H9 (cell line): Measurements from ENCODE around the gene HSH2D. TPM values are rescaled to one million over a fixed set of nuclear protein-coding genes. Genes with fewer than 3 reads are reported as not detected.

Experiments used
- DNase-seq: peaks from one replicate; pipeline ENCODE4 v3.0.0-alpha.2; 2017
- H2AFZ ChIP-seq: one replicate; pipeline ENCODE4 v1.6.1; 2013; ENCODE audit warnings: mild to moderate bottlenecking, low read length, control low read depth, moderate library complexity
- H2AK5ac ChIP-seq: 2 replicates; pipeline ENCODE4 v1.6.1; 2013; ENCODE audit warnings: low read length, control low read depth, mixed read lengths; ENCODE audit not compliant: insufficient read length
- H2BK120ac ChIP-seq: one replicate; pipeline ENCODE4 v1.6.1; 2013; ENCODE audit warnings: low read depth, mild to moderate bottlenecking, low read length, control low read depth, inconsistent platforms; ENCODE audit not compliant: poor library complexity, severe bottlenecking
- H2BK12ac ChIP-seq: 2 replicates; pipeline ENCODE4 v1.6.1; 2013; ENCODE audit warnings: low read length, control low read depth, mixed read lengths, low read depth; ENCODE audit not compliant: insufficient read length
- H2BK15ac ChIP-seq: 2 replicates; pipeline ENCODE4 v1.6.1; 2013; ENCODE audit warnings: low read depth, low read length, control low read depth
- H2BK20ac ChIP-seq: one replicate; pipeline ENCODE4 v1.6.1; 2013; ENCODE audit warnings: low read depth, mild to moderate bottlenecking, low read length, control low read depth, inconsistent platforms; ENCODE audit not compliant: poor library complexity, severe bottlenecking
- H2BK5ac ChIP-seq: 2 replicates; pipeline ENCODE4 v1.6.1; 2013; ENCODE audit warnings: low read length, control low read depth, mixed read lengths; ENCODE audit not compliant: insufficient read length
- H3K14ac ChIP-seq: 2 replicates; pipeline ENCODE4 v1.6.1; 2013; ENCODE audit warnings: low read length, control low read depth; ENCODE audit not compliant: insufficient read depth
- H3K18ac ChIP-seq: 2 replicates; pipeline ENCODE4 v1.6.1; 2013; ENCODE audit warnings: low read depth, mild to moderate bottlenecking, mixed read lengths, low read length, control low read depth; ENCODE audit not compliant: insufficient read length
- H3K23ac ChIP-seq: 2 replicates; pipeline ENCODE4 v1.6.1; 2013; ENCODE audit warnings: low read length, control low read depth, mixed read lengths, low read depth; ENCODE audit not compliant: insufficient read length
- H3K23me2 ChIP-seq: 2 replicates; pipeline ENCODE4 v1.6.1; 2013; ENCODE audit warnings: low read depth, mild to moderate bottlenecking, mixed read lengths, low read length, control low read depth; ENCODE audit not compliant: insufficient read length, poor library complexity, severe bottlenecking
- H3K27ac ChIP-seq: 2 replicates; pipeline ENCODE4 v1.5.1; 2013; ENCODE audit warnings: low read length, control low read depth, mixed read lengths, low read depth; ENCODE audit not compliant: insufficient read length
- H3K27me3 ChIP-seq: 2 replicates; pipeline ENCODE4 v1.6.1; 2013; ENCODE audit warnings: low read length, control low read depth, inconsistent platforms; ENCODE audit not compliant: insufficient read depth
- H3K4ac ChIP-seq: 2 replicates; pipeline ENCODE4 v1.6.1; 2013; ENCODE audit warnings: low read depth, mild to moderate bottlenecking, control low read depth, inconsistent platforms, low read length, moderate library complexity
- H3K4me1 ChIP-seq: 2 replicates; pipeline ENCODE4 v1.6.1; 2013; ENCODE audit warnings: low read length, control low read depth, inconsistent platforms; ENCODE audit not compliant: insufficient read depth
- H3K4me2 ChIP-seq: 2 replicates; pipeline ENCODE4 v1.6.1; 2013; ENCODE audit warnings: low read length, control low read depth, mixed read lengths; ENCODE audit not compliant: insufficient read length, insufficient read depth
- H3K56ac ChIP-seq: 2 replicates; pipeline ENCODE4 v1.6.1; 2013; ENCODE audit warnings: low read depth, mild to moderate bottlenecking, mixed read lengths, low read length, control low read depth; ENCODE audit not compliant: insufficient read length
- H3K79me1 ChIP-seq: 2 replicates; pipeline ENCODE4 v1.6.1; 2013; ENCODE audit warnings: low read depth, mild to moderate bottlenecking, moderate library complexity, low read length, control low read depth, inconsistent platforms; ENCODE audit not compliant: insufficient read depth, poor library complexity, severe bottlenecking
- H3K79me2 ChIP-seq: 2 replicates; pipeline ENCODE4 v1.6.1; 2013; ENCODE audit warnings: low read length, control low read depth, inconsistent platforms; ENCODE audit not compliant: insufficient read depth
- H3K9ac ChIP-seq: 2 replicates; pipeline ENCODE4 v1.6.1; 2013; ENCODE audit warnings: low read length, control low read depth, mixed read lengths; ENCODE audit not compliant: insufficient read length; ENCODE audit errors: extremely low read depth
- H3K9me3 ChIP-seq: one replicate; pipeline ENCODE4 v1.6.1; 2013; ENCODE audit warnings: low read depth, low read length, inconsistent platforms; ENCODE audit not compliant: control insufficient read depth
- H3T11ph ChIP-seq: one replicate; pipeline ENCODE4 v1.6.1; 2013; ENCODE audit warnings: mild to moderate bottlenecking, low read length, control low read depth, inconsistent platforms
- H4K20me1 ChIP-seq: one replicate; pipeline ENCODE4 v1.6.1; 2013; ENCODE audit not compliant: control insufficient read depth, insufficient read length, insufficient read depth
- H4K5ac ChIP-seq: 2 replicates; pipeline ENCODE4 v1.6.1; 2013; ENCODE audit warnings: low read depth, mild to moderate bottlenecking, mixed read lengths, low read length, control low read depth; ENCODE audit not compliant: insufficient read length
- H4K8ac ChIP-seq: replicated peaks from 2 replicates; pipeline ENCODE4 v1.6.1; 2013; ENCODE audit warnings: low read length, control low read depth, mixed read lengths, low read depth; ENCODE audit not compliant: insufficient read length
- H4K91ac ChIP-seq: 2 replicates; pipeline ENCODE4 v1.6.1; 2013; ENCODE audit warnings: low read depth, mild to moderate bottlenecking, moderate library complexity, mixed read lengths, low read length, control low read depth; ENCODE audit not compliant: insufficient read length
- H3K27ac Mint-ChIP-seq, 3 experiments: 2 replicates in 2 of 3; 3 replicates in 1 of 3; pipeline ENCODE4 v1.8.0; 2020 to 2021; ENCODE audit warnings: mixed read lengths in 3 of 3, mild to moderate bottlenecking in 1 of 3, moderate library complexity in 1 of 3
- H3K27me3 Mint-ChIP-seq: 2 replicates; pipeline ENCODE4 v1.8.0; 2021; ENCODE audit warnings: low read depth, mild to moderate bottlenecking, moderate library complexity, mixed read lengths
- H3K36me3 Mint-ChIP-seq, 3 experiments: 2 replicates in 2 of 3; 3 replicates in 1 of 3; pipeline ENCODE4 v1.8.0; 2020 to 2021; ENCODE audit warnings: low read depth in 3 of 3, mixed read lengths in 3 of 3; ENCODE audit not compliant: insufficient read depth in 1 of 3
- H3K4me1 Mint-ChIP-seq, 2 experiments: 2 replicates each; pipeline ENCODE4 v1.8.0; 2020; ENCODE audit warnings: mixed read lengths in 2 of 2
- H3K4me3 Mint-ChIP-seq, 2 experiments: 2 replicates in 1 of 2; 3 replicates in 1 of 2; pipeline ENCODE4 v1.8.0; 2020 to 2021; ENCODE audit warnings: mild to moderate bottlenecking in 2 of 2, mixed read lengths in 2 of 2, moderate library complexity in 1 of 2
- H3K9me3 Mint-ChIP-seq, 2 experiments: 2 replicates in 1 of 2; 3 replicates in 1 of 2; pipeline ENCODE4 v1.8.0; 2020; ENCODE audit warnings: mild to moderate bottlenecking in 2 of 2, mixed read lengths in 2 of 2, moderate library complexity in 1 of 2
- CTCF ChIP-seq: fragments of 200-600 bp; sonication (generic); conservative IDR thresholded peaks from 3 replicates; pipeline ENCODE4 v1.8.0; 2021; ENCODE audit warnings: antibody characterized with exemption, mild to moderate bottlenecking
- WGBS: extraction: QIAGEN DNeasy Blood & Tissue Kit; methylation state at CpG from one replicate; pipeline ENCODE4 v1.1.7; 2013; ENCODE audit warnings: missing lambda C conversion rate, low lambda C conversion rate, mixed read lengths; ENCODE audit not compliant: insufficient read length; ENCODE audit errors: extremely low coverage; 5-methylcytosine and 5-hydroxymethylcytosine counted together
- total RNA-seq: library from RNA; stranded (reverse); gene quantifications from 2 replicates; pipeline ENCODE4 v1.2.1, GENCODE V29; 2021

The HSH2D gene
- total RNA-seq, 1 experiment from 2014 or later: 2.3 TPM

- H3K9ac ChIP-seq: no peak overlapping the region
- WGBS: no CpG with 5 or more reads among the region's 16 CpGs
- peaks cover 17 to 32% (median 27%) of the 10 kb centered on the region in 3 experiments; a peak in 6 of 7 replicates for H3K36me3 Mint-ChIP-seq
- H4K91ac ChIP-seq: no peak overlapping the region
- H3K56ac ChIP-seq: no peak overlapping the region
- TF ChIP-seq CTCF: no peak
- no peak overlapping the region for H3K23ac ChIP-seq
- H2BK20ac ChIP-seq: no peak overlapping the region
- peaks cover 6% of the 10 kb centered on the region in 2 experiments for H3K4me1 Mint-ChIP-seq
- no peak overlapping the region for H4K5ac ChIP-seq
- H2BK5ac ChIP-seq: no peak overlapping the region
- H3K4me1 ChIP-seq: no peaks in the 10 kb centered on the region
- H3K4ac ChIP-seq: no peak overlapping the region
- H3K18ac ChIP-seq: no peak overlapping the region
- no peak overlapping the region for H3K27ac Mint-ChIP-seq
- no peak overlapping the region for H2AK5ac ChIP-seq
- no peak overlapping the region for H2BK120ac ChIP-seq
- H2AFZ ChIP-seq: no peak overlapping the region
- no peak overlapping the region for H2BK15ac ChIP-seq
- no peaks in the 10 kb centered on the region for H3K79me1 ChIP-seq
- H3K27ac ChIP-seq: no peak overlapping the region
- no peak overlapping the region for H2BK12ac ChIP-seq
- H4K8ac ChIP-seq: no peak overlapping the region
- DNase-seq: no peak
- H4K20me1 ChIP-seq: no peaks in the 10 kb centered on the region
- no peaks in the 10 kb centered on the region for H3K27me3 ChIP-seq
- H3K27me3 Mint-ChIP-seq: peaks cover 5% of the 10 kb centered on the region
- H3K79me2 ChIP-seq: no peaks in the 10 kb centered on the region
- no peak overlapping the region for H3K4me2 ChIP-seq
- H3K23me2 ChIP-seq: no peaks in the 10 kb centered on the region
- no peak overlapping the region for H3K14ac ChIP-seq
- no peaks in the 10 kb centered on the region; a peak in 1 of 5 replicates for H3K9me3 Mint-ChIP-seq
- H3K4me3 Mint-ChIP-seq: no peak overlapping the region
- H3T11ph ChIP-seq: no peak overlapping the region
- no peaks in the 10 kb centered on the region for H3K9me3 ChIP-seq
Measured at GRCh38 chr19:16136185-16136999, 7.1 kb upstream of the HSH2D start.
